GM12874 (cell line): ENCODE data around the gene MINAR1.

Experiments
- TF ChIP-seq, protein P1 (sequence below): IDR thresholded peaks from 2 replicates; pipeline ENCODE4 v1.5.1; 2011; ENCODE audit warnings: low read depth, mild to moderate bottlenecking, control low read depth, low read length, moderate library complexity; ENCODE audit not compliant: insufficient read depth

Gene MINAR1

DNA sequence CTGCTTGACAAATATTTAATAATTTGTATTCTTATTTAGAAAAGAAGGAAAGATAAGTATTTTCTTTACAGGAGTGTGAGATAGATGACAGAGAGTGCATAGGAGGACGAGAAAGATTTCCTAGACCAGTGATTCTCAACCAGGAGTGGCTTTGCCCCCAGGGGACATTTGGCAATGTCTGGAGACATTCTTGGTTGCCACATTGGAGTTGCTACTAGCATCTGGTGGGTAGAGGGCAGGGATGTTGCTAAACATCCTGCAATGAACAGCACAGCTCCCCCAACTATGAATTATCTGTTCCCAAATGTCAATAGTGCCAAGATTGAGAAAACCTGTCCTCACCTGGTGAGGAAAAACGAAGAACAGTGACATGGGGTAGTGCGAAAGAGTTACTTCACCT, 30.8 kb upstream of the MINAR1 start:
- TF ChIP-seq, protein P1, sequence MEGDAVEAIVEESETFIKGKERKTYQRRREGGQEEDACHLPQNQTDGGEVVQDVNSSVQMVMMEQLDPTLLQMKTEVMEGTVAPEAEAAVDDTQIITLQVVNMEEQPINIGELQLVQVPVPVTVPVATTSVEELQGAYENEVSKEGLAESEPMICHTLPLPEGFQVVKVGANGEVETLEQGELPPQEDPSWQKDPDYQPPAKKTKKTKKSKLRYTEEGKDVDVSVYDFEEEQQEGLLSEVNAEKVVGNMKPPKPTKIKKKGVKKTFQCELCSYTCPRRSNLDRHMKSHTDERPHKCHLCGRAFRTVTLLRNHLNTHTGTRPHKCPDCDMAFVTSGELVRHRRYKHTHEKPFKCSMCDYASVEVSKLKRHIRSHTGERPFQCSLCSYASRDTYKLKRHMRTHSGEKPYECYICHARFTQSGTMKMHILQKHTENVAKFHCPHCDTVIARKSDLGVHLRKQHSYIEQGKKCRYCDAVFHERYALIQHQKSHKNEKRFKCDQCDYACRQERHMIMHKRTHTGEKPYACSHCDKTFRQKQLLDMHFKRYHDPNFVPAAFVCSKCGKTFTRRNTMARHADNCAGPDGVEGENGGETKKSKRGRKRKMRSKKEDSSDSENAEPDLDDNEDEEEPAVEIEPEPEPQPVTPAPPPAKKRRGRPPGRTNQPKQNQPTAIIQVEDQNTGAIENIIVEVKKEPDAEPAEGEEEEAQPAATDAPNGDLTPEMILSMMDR: no peak

DNA sequence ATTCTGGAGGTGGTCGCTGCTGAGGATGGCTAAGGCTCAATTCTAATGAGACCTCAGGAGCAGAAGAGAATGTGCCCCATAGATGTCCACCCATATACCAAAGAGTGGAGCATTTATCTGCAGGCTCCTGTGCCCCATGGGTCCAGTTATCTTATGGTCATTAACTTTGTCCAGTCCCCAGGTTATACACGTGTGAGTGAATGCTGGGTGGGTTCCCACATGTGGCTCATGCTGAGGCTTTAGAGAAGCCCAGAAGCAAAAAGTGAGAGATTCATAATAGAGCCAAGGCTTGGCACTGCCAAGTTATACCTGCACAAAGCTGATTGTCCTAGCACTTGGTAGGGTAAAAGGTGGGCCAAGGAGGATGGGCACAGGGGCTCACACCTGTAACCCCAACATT, 30.0 kb upstream of the MINAR1 start:
- TF ChIP-seq, protein P1: no peak

GRCh38 chr15:79403501-79403900, 28.6 kb upstream of the MINAR1 start:
- TF ChIP-seq, protein P1: no peak

- TF ChIP-seq, protein P1: no peak
Observed at GRCh38 chr15:79406210-79406609, 25.9 kb upstream of the MINAR1 start.

DNA sequence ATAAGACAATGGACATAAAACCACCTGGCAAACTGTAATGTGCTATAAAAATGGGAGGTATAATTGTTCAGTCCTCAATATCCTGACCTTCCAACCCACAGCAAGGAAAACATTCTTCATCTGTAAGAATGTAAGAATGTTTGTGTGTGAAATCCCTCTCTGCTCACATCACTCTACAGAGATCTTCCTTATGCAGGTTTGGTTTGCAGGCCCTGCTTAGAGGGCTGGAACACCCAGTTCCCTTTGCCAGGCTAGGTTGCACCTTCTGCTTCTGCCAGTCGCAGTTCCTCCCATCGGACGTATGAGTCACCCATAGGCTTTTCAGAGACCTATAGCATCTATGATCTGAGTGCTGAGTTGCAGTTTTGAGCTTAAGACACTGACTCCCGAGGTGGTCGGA, 24.1 kb upstream of the MINAR1 start:
- TF ChIP-seq, protein P1: no peak

DNA sequence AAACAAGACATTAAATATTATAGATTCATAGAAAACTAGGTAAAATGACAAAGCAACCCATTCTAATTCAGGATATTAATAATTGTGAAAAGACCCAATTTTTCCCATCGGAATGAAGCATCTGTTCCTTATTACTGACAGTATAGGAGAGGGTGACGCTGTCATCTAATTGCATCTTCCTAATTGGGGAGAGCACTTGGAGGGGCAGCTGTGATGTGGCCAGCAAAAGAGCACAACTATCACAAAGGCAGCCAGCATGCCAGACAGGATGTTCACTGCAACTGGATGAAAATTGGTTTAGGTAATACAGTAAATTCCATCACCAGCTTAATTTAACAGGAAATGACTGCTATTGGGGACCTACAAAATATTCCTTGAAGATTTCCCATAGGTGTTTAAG, 21.9 kb upstream of the MINAR1 start:
- TF ChIP-seq, protein P1: no peak

DNA sequence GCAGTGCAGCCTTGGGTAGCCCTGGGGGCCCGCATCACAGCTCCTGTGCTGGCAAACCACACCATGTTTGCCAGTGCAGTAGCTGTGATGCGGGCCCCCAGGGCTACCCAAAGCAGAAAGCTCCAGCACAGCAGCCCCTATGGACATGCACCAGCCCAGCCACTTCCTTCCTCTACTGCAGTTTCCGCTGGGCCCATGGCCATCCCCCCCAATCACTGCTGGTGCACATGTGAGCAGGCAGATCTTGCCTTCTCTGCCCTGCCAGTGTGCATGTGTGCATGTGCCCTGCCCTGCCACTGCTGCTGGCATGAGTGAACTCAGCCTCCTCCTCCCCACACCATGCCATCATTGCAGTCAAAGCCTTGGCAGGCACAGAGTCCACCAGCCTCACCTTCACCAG, 20.1 kb upstream of the MINAR1 start:
- TF ChIP-seq, protein P1: no peak

DNA sequence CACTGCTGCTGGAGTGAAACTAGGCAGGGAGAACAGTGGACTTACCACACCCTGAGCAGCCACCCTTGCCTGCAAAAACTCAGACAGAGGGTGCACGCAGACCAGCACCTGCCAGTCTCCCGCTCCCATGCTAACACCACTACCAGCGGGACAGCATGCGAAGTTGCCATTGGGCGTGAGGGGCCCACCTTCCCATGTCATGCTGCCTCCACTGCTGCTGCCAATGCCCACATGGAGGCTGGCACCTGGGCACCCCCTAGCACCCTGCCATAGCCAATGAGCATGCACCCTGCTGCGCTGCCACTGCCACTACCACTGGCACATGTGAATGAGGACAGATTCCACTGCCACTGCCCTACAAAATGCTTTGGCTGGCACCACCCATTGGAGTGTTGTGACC, 19.7 kb upstream of the MINAR1 start:
- TF ChIP-seq, protein P1: no peak
